Uterus (tissue), 4 donors: ENCODE data around the gene SIRT2. TPM values are rescaled to one million over a fixed set of nuclear protein-coding genes. Genes with fewer than 3 reads are reported as not detected.

Experiments
- DNase-seq, 2 donors: peaks; one replicate each; pipeline ENCODE4 v3.0.0-alpha.2; 2019 to 2020
- H3K27ac ChIP-seq, 2 donors: fragments of 200-600 bp; sonication (generic); 1 replicate in 1 of 2; 2 replicates in 1 of 2; pipeline ENCODE4 v1.5.1; 2016 to 2018
- H3K27me3 ChIP-seq, 2 donors: fragments of 200-600 bp; sonication (generic); one replicate each; pipeline ENCODE4 v1.5.1; 2018 to 2019; ENCODE audit warnings: control low read depth in 1 of 2
- H3K36me3 ChIP-seq, 2 donors: fragments of 200-600 bp; sonication (generic); one replicate each; pipeline ENCODE4 v1.5.1; 2019; ENCODE audit warnings: control low read depth in 1 of 2
- H3K4me1 ChIP-seq, 2 donors: fragments of 200-600 bp; sonication (generic); one replicate each; pipeline ENCODE4 v1.5.1; 2018 to 2019; ENCODE audit warnings: control low read depth in 1 of 2
- H3K4me3 ChIP-seq, 2 donors: fragments of 200-600 bp; sonication (generic); 1 replicate in 1 of 2; 2 replicates in 1 of 2; pipeline ENCODE4 v1.5.1; 2018 to 2019; ENCODE audit warnings: mild to moderate bottlenecking in 1 of 2
- H3K9me3 ChIP-seq, 2 donors: fragments of 200-600 bp; sonication (generic); one replicate each; pipeline ENCODE4 v1.5.1; 2019; ENCODE audit warnings: control low read depth in 1 of 2
- CTCF ChIP-seq, 4 experiments: fragments of 200-600 bp in 2 of 4; fragments of 450-650 bp in 2 of 4; sonication (generic) in 2 of 4; IDR thresholded peaks; one replicate each; pipeline ENCODE4 v1.5.1; 2016 to 2019; ENCODE audit warnings: antibody characterized with exemption in 4 of 4, mild to moderate bottlenecking in 2 of 4, moderate library complexity in 1 of 4
- POLR2A ChIP-seq, 2 donors: fragments of 450-650 bp; IDR thresholded peaks; one replicate each; pipeline ENCODE4 v1.6.1; 2016; ENCODE audit warnings: antibody characterized with exemption in 2 of 2, mild to moderate bottlenecking in 1 of 2, moderate library complexity in 1 of 2
- intact Hi-C: fragments of 100-400 bp; cut with DNase I; formaldehyde crosslinking; loops from one replicate; pipeline ENCODE4 v1.15.1; 2023; ENCODE audit warnings: low total_unique reads
- total RNA-seq, 4 donors: library from RNA; depleted of rRNA in 3 of 4; stranded (reverse); fragments of >200 nt in 3 of 4; gene quantifications; one replicate each; pipeline versions ENCODE4 v1.1.0 to v1.2.4, GENCODE V29; 2014 to 2023
- donor health status: DM: yes; HTN: yes; CAD: no.

Gene SIRT2
- total RNA-seq, 4 donors from 2014 or later: 46.0 to 171 (median 80.2) TPM

- DNase-seq: peak; percentile 48 to 59
- H3K4me1 ChIP-seq: peaks cover 9 to 24% of the 10 kb centered on the region in 2 donors
- intact Hi-C loops: no loop called here
- H3K9me3 ChIP-seq: no peaks in the 10 kb centered on the region
- H3K4me3 ChIP-seq: peak overlapping the region; percentile 78 to 79
- TF ChIP-seq POLR2A (IDR thresholded peaks at IDR 0.05) (no peak), CTCF (IDR thresholded peaks at IDR 0.05) (no peak)
- no peaks in the 10 kb centered on the region for H3K27me3 ChIP-seq
- no peaks in the 10 kb centered on the region for H3K36me3 ChIP-seq
- H3K27ac ChIP-seq: peak overlapping the region; percentile 98 to 99
Measured at GRCh38 chr19:38850976-38851621, 48.3 kb downstream of the SIRT2 start.

- intact Hi-C loops: no loop called here
- Histone ChIP-seq H3K4me3 (peak overlapping the region; percentile 78 to 79), H3K27ac (peak overlapping the region; percentile 98 to 99), H3K4me1 (peaks cover 9 to 24% of the 10 kb centered on the region in 2 donors), H3K27me3 (no peaks in the 10 kb centered on the region), H3K9me3 (no peaks in the 10 kb centered on the region), H3K36me3 (no peaks in the 10 kb centered on the region)
- DNase-seq: peak in 1 of 2 donors; percentile 99
- TF ChIP-seq POLR2A (IDR thresholded peaks at IDR 0.05): peak; percentile 88 to 97
- peak in 3 of 4 experiments; percentile 17 to 61 (median 28) for TF ChIP-seq CTCF (IDR thresholded peaks at IDR 0.05)
Measured at GRCh38 chr19:38850436-38850975, 48.9 kb downstream of the SIRT2 start.

DNA sequence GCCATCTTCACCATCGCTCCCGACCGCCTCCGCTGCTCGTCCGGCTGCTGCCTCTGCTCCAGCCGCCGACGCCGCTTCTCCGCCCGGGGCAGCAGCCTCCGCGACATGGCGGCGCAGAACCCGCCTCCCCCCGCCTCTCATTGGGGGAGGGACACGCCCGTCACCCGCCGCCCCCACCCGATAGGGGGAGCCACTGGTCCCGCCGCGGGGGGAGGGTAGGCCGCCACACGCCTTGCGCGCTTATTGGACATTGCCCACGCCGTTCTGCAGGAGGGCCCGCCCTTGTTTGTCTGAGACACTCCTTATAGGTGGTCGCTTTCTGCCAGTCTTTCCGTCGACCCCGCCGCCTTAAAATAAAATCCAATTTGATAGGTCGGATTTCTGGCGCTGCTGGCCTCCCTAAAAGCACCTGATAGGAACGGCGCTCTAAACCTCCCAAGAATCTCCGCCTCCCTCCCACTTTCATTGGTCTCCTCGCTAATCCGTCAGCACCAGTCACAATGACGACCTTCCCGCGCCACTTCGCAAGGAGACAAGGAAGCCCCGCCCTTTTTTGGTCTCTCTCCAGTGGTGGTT, 49.5 kb downstream of the SIRT2 start, which contains the start of gene HNRNPL:
TSS of gene HNRNPL (minus strand) at position 127 of the 576 bp plus-strand sequence. CDS start at position 107, 20 bp downstream.
- Histone ChIP-seq H3K27me3 (no peaks in the 10 kb centered on the region), H3K4me1 (peaks cover 9 to 24% of the 10 kb centered on the region in 2 donors), H3K27ac (peak within 1 kb of the TSS; percentile 100), H3K36me3 (no peaks in the 10 kb centered on the region), H3K9me3 (no peaks in the 10 kb centered on the region), H3K4me3 (peak within 1 kb of the TSS; percentile 79 to 90)
- intact Hi-C loops: no loop called here
- peak in 3 of 4 experiments; percentile 28 to 50 (median 49) for TF ChIP-seq CTCF (IDR thresholded peaks at IDR 0.05)
- peak; percentile 94 to 99 for TF ChIP-seq POLR2A (IDR thresholded peaks at IDR 0.05)
- DNase-seq: peak; percentile 99 to 100

- Histone ChIP-seq H3K4me1 (peaks cover 9 to 24% of the 10 kb centered on the region in 2 donors), H3K9me3 (no peaks in the 10 kb centered on the region), H3K36me3 (no peaks in the 10 kb centered on the region), H3K27ac (peak overlapping the region; percentile 100), H3K4me3 (peak overlapping the region; percentile 59 to 90), H3K27me3 (no peaks in the 10 kb centered on the region)
- intact Hi-C loops: no loop called here
- TF ChIP-seq POLR2A (IDR thresholded peaks at IDR 0.05): peak in 1 of 2 donors; percentile 40
- TF ChIP-seq CTCF (IDR thresholded peaks at IDR 0.05): peak in 2 of 4 experiments; percentile 28 to 39
- DNase-seq: peak; percentile 96 to 98
Measured at GRCh38 chr19:38849147-38849859, 50.1 kb downstream of the SIRT2 start.
